ENCODE measurements around the gene GZMM. TPM values are rescaled to one million over a fixed set of nuclear protein-coding genes. Genes with fewer than 3 reads are reported as not detected.

GZMM gene
- total RNA-seq, 4 donors from 2014 or later: 0.78 to 1.9 TPM; not detected in 2

- intact Hi-C loops (cut with DNase I): no loop called here
- no peak for DNase-seq
- H3K4me1 ChIP-seq: peaks cover 22 to 28% of the 10 kb centered on the region in 2 donors
- no peak overlapping the region for H3K27ac ChIP-seq
- TF ChIP-seq POLR2A (IDR thresholded peaks at IDR 0.05): no peak
- no peak for TF ChIP-seq CTCF (IDR thresholded peaks at IDR 0.05)
- no peaks in the 10 kb centered on the region for H3K27me3 ChIP-seq
- no peaks in the 10 kb centered on the region for H3K9me3 ChIP-seq
- WGBS, 2 donors: 83 to 87% methylated on average over 12 to 13 of the region's 14 CpGs
- H3K36me3 ChIP-seq: peaks cover 22 to 27% of the 10 kb centered on the region in 2 donors
- no peak overlapping the region for H3K4me3 ChIP-seq (replicated peaks in 1 of 3)
Observed at GRCh38 chr19:534088-534487, 9.8 kb upstream of the GZMM start.

GRCh38 chr19:535017-535835, 8.6 kb upstream of the GZMM start:
- Histone ChIP-seq H3K27ac (no peak overlapping the region), H3K9me3 (no peaks in the 10 kb centered on the region), H3K27me3 (no peaks in the 10 kb centered on the region), H3K36me3 (peaks cover 22 to 34% of the 10 kb centered on the region in 2 donors), H3K4me1 (peaks cover 22 to 28% of the 10 kb centered on the region in 2 donors), H3K4me3 (replicated peaks in 1 of 3) (no peak overlapping the region)
- WGBS, 2 donors: 67 to 72% methylated on average over 8 to 10 of the region's 16 CpGs
- TF ChIP-seq POLR2A (IDR thresholded peaks at IDR 0.05) (no peak), CTCF (IDR thresholded peaks at IDR 0.05) (no peak)
- intact Hi-C loops (cut with DNase I): no loop called here
- DNase-seq: no peak

GRCh38 chr19:536031-536880, 7.6 kb upstream of the GZMM start:
- WGBS, 2 donors: 90 to 95% methylated on average over 36 to 41 of the region's 55 CpGs
- Histone ChIP-seq H3K4me3 (replicated peaks in 1 of 3) (no peak overlapping the region), H3K27me3 (no peaks in the 10 kb centered on the region), H3K27ac (no peak overlapping the region), H3K4me1 (peaks cover 19 to 22% of the 10 kb centered on the region in 2 donors), H3K36me3 (peaks cover 22 to 34% of the 10 kb centered on the region in 2 donors), H3K9me3 (no peaks in the 10 kb centered on the region)
- no peak for DNase-seq
- TF ChIP-seq CTCF (IDR thresholded peaks at IDR 0.05) (no peak), POLR2A (IDR thresholded peaks at IDR 0.05) (no peak)
- intact Hi-C loops (cut with DNase I): no loop called here

- intact Hi-C loops (cut with DNase I): no loop called here
- Histone ChIP-seq H3K36me3 (peaks cover 29 to 41% of the 10 kb centered on the region in 2 donors), H3K27ac (no peak overlapping the region), H3K4me3 (replicated peaks in 1 of 3) (no peak overlapping the region), H3K9me3 (no peaks in the 10 kb centered on the region), H3K4me1 (peaks cover 19 to 22% of the 10 kb centered on the region in 2 donors), H3K27me3 (no peaks in the 10 kb centered on the region)
- DNase-seq: no peak
- 95% methylated on average over 22 to 26 of the region's 26 CpGs for WGBS, 2 donors
- TF ChIP-seq POLR2A (IDR thresholded peaks at IDR 0.05): no peak
- TF ChIP-seq CTCF (IDR thresholded peaks at IDR 0.05): no peak
Observed at GRCh38 chr19:536881-537404, 6.9 kb upstream of the GZMM start.

Measured in thyroid gland (tissue), 4 donors.